Retinal pigment epithelial cell (primary cell): ENCODE results near the gene HYAL2.
"Not testable (repeated sequence)": the region's sequence is repeated elsewhere in the genome, so short reads cannot be mapped to it uniquely, and the experiment has no call there.

Source experiments
- DNase-seq: peaks from one replicate; pipeline ENCODE4 v3.0.0-alpha.2; 2010; ENCODE audit warnings: low read depth
- H3K4me3 ChIP-seq: 2 replicates; pipeline ENCODE4 v1.5.1; 2011; ENCODE audit warnings: mild to moderate bottlenecking, low read length, control low read depth, moderate library complexity
- CTCF ChIP-seq: conservative IDR thresholded peaks from 2 replicates; pipeline ENCODE4 v1.5.1; 2011; ENCODE audit warnings: low read depth, low read length, control low read depth, inconsistent platforms

Gene HYAL2

GRCh38 chr3:50272911-50273688, 49.4 kb downstream of the HYAL2 start:
- DNase-seq = no peak
- H3K4me3 ChIP-seq = no peak overlapping the region
- TF ChIP-seq CTCF = peak; percentile 93

- not testable (repeated sequence) for H3K4me3 ChIP-seq, DNase-seq
Observed at GRCh38 chr3:50272538-50272910, 50.0 kb downstream of the HYAL2 start.

- DNase-seq = no peak
- no peak overlapping the region for H3K4me3 ChIP-seq
- TF ChIP-seq CTCF = no peak
Observed at GRCh38 chr3:50271314-50271936, 51.1 kb downstream of the HYAL2 start.

GRCh38 chr3:50270422-50271224, 51.9 kb downstream of the HYAL2 start:
- H3K4me3 ChIP-seq = peak overlapping the region; percentile 51
- DNase-seq = no peak

GRCh38 chr3:50269977-50270413, 52.5 kb downstream of the HYAL2 start:
- DNase-seq = no peak
- H3K4me3 ChIP-seq = peak overlapping the region; percentile 51
- TF ChIP-seq CTCF = no peak

More at GRCh38 chr3:50270422-50271224, 51.9 kb downstream of the HYAL2 start:
- no peak for TF ChIP-seq CTCF

- DNase-seq = no peak
- no peak for TF ChIP-seq CTCF
- H3K4me3 ChIP-seq = peak overlapping the region; percentile 51
Observed at GRCh38 chr3:50269460-50269859, 53.1 kb downstream of the HYAL2 start.

GRCh38 chr3:50268703-50269451, 53.7 kb downstream of the HYAL2 start, which contains the start of gene SEMA3B:
SEMA3B (plus strand) TSS chr3:50269147; CDS start chr3:50269241, 94 bp downstream.
- peak within 1 kb of the TSS; percentile 51 for H3K4me3 ChIP-seq
- TF ChIP-seq CTCF = no peak
- peak; percentile 81 for DNase-seq
